ENCODE results near the gene LSM3. TPM values are rescaled to one million over a fixed set of nuclear protein-coding genes. Genes with fewer than 3 reads are reported as not detected.

The LSM3 gene
- total RNA-seq, 1 donor from 2014 or later = 10.0 TPM

DNA sequence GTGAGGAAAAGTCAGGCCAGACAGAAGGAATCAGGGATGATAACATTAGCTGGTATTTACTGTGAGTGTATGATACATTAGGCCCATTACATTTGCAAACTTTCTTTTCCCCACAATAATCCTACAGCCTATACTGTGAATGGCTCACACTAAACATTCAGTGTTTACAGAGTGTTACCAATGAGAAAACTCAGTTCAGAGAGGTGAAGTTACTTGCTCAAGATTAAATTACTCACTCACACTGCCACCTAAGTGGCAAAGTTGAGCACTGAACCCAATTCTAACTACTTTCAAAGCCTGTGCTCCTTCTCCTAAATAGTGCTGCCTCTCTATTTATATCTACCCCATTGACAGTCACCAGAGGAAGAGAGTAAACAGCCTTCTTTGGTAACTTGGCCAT, 8.7 kb upstream of the LSM3 start:
- no peak for DNase-seq (ENCODE audit: extremely low spot score, unreplicated experiment)
- Mint-ChIP-seq H3K27ac (ENCODE audit: unreplicated experiment) (peak overlapping the region; percentile 42), H3K4me3 (ENCODE audit: unreplicated experiment) (no peak overlapping the region), H3K27me3 (ENCODE audit: unreplicated experiment) (no peaks in the 10 kb centered on the region), H3K36me3 (ENCODE audit: unreplicated experiment) (peaks cover 59% of the 10 kb centered on the region), H3K9me3 (ENCODE audit: unreplicated experiment) (no peaks in the 10 kb centered on the region), H3K4me1 (ENCODE audit: unreplicated experiment) (peaks cover 20% of the 10 kb centered on the region)
- TF ChIP-seq, protein P1, sequence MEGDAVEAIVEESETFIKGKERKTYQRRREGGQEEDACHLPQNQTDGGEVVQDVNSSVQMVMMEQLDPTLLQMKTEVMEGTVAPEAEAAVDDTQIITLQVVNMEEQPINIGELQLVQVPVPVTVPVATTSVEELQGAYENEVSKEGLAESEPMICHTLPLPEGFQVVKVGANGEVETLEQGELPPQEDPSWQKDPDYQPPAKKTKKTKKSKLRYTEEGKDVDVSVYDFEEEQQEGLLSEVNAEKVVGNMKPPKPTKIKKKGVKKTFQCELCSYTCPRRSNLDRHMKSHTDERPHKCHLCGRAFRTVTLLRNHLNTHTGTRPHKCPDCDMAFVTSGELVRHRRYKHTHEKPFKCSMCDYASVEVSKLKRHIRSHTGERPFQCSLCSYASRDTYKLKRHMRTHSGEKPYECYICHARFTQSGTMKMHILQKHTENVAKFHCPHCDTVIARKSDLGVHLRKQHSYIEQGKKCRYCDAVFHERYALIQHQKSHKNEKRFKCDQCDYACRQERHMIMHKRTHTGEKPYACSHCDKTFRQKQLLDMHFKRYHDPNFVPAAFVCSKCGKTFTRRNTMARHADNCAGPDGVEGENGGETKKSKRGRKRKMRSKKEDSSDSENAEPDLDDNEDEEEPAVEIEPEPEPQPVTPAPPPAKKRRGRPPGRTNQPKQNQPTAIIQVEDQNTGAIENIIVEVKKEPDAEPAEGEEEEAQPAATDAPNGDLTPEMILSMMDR (IDR thresholded peaks at IDR 0.05) = no peak

DNA sequence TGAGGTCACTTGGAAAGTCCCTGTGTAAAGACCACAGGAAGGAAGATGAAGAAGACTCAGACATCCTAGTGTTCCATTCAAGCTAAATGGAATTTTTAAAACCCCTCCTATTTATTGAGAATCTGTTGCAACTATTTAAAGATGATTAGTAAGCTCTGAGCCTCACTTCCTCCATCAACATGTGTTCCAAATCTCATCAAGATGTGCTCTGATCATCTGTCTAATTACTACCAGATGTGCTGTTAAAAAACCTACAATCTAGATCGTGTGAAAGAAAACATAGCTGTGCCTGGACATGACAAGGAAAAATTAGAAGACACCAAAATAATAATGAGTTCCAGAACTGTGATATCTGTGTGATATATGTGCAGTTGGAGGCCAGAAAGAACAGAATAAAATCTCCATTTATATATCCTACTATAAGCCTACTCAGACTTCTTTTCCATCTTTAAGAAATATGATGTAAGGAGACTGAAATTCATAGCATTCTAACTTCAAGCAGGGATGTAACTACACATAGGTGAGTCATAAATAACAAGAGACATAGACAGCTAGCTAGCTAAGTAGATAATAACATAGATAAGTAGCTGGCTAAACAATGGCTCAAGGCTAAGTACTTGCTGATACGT, 8.0 kb upstream of the LSM3 start:
- no peaks in the 10 kb centered on the region for H3K9me3 Mint-ChIP-seq (ENCODE audit: unreplicated experiment)

DNA sequence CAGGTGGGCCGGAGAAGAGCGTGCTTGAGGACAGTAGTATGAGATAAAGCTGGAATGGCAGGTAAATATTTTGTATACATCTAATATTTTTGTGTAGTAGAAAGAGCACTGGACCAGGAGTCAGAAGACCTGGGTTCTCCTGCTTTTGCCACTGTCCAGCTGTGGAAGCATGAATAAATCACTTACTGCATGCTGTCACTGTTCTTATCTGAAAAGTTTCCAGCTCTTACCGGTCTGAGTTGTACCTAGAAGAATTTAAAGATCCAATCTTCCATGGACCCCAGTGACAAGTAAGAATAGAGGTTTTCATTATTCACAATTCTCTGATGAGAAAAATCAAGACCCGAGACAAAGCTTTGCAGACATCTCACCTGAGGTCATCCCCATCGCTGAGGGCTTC, 6.1 kb upstream of the LSM3 start:
- Mint-ChIP-seq H3K4me3 (ENCODE audit: unreplicated experiment) (no peak overlapping the region), H3K27me3 (ENCODE audit: unreplicated experiment) (no peaks in the 10 kb centered on the region), H3K9me3 (ENCODE audit: unreplicated experiment) (no peaks in the 10 kb centered on the region), H3K36me3 (ENCODE audit: unreplicated experiment) (peaks cover 38% of the 10 kb centered on the region), H3K27ac (ENCODE audit: unreplicated experiment) (no peak overlapping the region), H3K4me1 (ENCODE audit: unreplicated experiment) (peaks cover 39% of the 10 kb centered on the region)
- no peak for DNase-seq (ENCODE audit: extremely low spot score, unreplicated experiment)
- TF ChIP-seq, protein P1 (IDR thresholded peaks at IDR 0.05) = no peak

More for the DNA sequence above, 8.0 kb upstream of the LSM3 start:
- DNase-seq (ENCODE audit: extremely low spot score, unreplicated experiment) = no peak
- no peak overlapping the region for H3K4me3 Mint-ChIP-seq (ENCODE audit: unreplicated experiment)
- H3K36me3 Mint-ChIP-seq (ENCODE audit: unreplicated experiment) = peaks cover 52% of the 10 kb centered on the region
- no peaks in the 10 kb centered on the region for H3K27me3 Mint-ChIP-seq (ENCODE audit: unreplicated experiment)
- TF ChIP-seq, protein P1 (IDR thresholded peaks at IDR 0.05) = no peak
- H3K4me1 Mint-ChIP-seq (ENCODE audit: unreplicated experiment) = peaks cover 28% of the 10 kb centered on the region
- peak overlapping the region; percentile 42 for H3K27ac Mint-ChIP-seq (ENCODE audit: unreplicated experiment)

DNA sequence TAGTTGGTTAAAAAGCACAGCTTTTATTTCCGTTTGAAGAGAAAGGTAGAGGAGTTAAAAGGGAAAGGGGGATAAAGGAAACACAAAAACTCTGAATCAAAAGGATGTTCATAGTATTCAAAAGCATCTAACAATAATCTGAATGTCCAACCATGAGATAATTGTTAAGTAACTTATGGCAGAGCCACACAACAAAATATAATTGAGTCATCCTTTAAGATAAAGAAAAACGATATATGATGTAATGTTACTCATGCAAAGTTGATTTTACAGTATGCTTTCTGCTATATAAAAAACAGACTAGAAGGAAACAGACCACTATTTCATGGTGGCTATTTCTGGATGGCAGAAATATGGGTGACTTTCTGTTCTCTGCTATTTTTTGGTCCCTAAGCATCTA, 4.1 kb upstream of the LSM3 start:
- Mint-ChIP-seq H3K36me3 (ENCODE audit: unreplicated experiment) (peaks cover 20% of the 10 kb centered on the region), H3K9me3 (ENCODE audit: unreplicated experiment) (no peaks in the 10 kb centered on the region), H3K27ac (ENCODE audit: unreplicated experiment) (no peak overlapping the region), H3K4me1 (ENCODE audit: unreplicated experiment) (peaks cover 52% of the 10 kb centered on the region), H3K4me3 (ENCODE audit: unreplicated experiment) (no peak overlapping the region), H3K27me3 (ENCODE audit: unreplicated experiment) (no peaks in the 10 kb centered on the region)
- TF ChIP-seq, protein P1 (IDR thresholded peaks at IDR 0.05) = no peak
- no peak for DNase-seq (ENCODE audit: extremely low spot score, unreplicated experiment)

DNA sequence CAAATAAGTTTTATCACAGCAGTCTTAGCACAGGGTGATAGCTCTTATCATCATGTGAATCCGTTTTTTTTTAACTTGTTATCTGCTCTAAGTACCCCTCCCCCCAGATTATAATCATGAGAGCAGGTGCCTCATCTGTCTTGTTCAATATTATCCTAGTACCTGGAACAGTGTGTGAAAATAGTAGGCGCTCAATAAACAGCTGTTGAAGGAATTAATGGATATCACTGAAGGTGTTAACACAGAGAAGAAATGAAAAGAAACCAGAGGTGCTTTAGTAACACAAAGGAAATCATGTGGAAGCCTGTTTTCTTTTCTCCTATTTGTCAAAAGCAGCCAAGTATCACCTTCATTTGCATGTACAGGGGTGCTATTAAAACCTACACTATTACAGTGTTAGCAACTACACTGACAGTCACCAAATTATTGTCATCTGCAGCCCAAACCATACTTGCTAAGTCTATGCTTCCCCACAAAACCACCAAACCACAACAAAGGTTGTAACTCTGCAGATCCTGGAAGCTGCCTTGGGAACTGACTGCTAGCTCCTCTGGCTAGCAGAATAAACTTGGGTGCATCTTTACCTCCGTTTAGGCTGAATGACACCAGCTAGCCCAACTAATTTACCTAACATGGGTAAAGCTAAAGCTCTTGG, 3.1 kb upstream of the LSM3 start:
- no peak for DNase-seq (ENCODE audit: extremely low spot score, unreplicated experiment)
- H3K4me1 Mint-ChIP-seq (ENCODE audit: unreplicated experiment) = peaks cover 53% of the 10 kb centered on the region
- no peak overlapping the region for H3K4me3 Mint-ChIP-seq (ENCODE audit: unreplicated experiment)
- no peak overlapping the region for H3K27ac Mint-ChIP-seq (ENCODE audit: unreplicated experiment)
- TF ChIP-seq, protein P1 (IDR thresholded peaks at IDR 0.05) = no peak
- H3K27me3 Mint-ChIP-seq (ENCODE audit: unreplicated experiment) = no peaks in the 10 kb centered on the region
- H3K36me3 Mint-ChIP-seq (ENCODE audit: unreplicated experiment) = peaks cover 13% of the 10 kb centered on the region
- no peaks in the 10 kb centered on the region for H3K9me3 Mint-ChIP-seq (ENCODE audit: unreplicated experiment)

All from osteocyte (in vitro differentiated cells).